ENCODE results near the gene CERS6.

DNA sequence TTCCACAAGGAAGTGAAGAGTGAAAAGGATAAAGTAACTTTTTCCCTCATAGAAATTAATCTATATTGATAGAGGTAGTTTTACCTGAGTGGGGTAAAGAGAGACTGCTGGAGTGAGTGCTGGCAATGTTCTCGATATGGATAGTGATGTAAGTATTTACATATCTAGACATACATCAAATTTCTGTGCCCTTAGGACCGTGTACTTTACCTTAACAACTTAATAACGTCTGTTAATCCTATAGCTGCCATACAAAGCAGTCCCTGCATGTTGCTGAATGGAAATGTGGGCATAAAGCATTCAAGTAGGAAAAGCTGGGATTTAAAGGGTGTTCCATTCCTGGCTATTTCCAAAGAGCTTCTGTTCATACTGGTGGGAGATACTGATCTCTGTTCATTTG, 184.0 kb downstream of the CERS6 start:
- TF ChIP-seq, protein P1, sequence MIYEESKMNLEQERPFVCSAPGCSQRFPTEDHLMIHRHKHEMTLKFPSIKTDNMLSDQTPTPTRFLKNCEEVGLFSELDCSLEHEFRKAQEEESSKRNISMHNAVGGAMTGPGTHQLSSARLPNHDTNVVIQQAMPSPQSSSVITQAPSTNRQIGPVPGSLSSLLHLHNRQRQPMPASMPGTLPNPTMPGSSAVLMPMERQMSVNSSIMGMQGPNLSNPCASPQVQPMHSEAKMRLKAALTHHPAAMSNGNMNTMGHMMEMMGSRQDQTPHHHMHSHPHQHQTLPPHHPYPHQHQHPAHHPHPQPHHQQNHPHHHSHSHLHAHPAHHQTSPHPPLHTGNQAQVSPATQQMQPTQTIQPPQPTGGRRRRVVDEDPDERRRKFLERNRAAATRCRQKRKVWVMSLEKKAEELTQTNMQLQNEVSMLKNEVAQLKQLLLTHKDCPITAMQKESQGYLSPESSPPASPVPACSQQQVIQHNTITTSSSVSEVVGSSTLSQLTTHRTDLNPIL (CRISPR knock-in tag; IDR thresholded peaks at IDR 0.05; ENCODE audit: low read depth): no peak
- TF ChIP-seq CSDC2 (CRISPR knock-in tag; IDR thresholded peaks at IDR 0.05) (no peak), PPARA (CRISPR knock-in tag; IDR thresholded peaks at IDR 0.05; ENCODE audit: borderline replicate concordance) (no peak)
- TF ChIP-seq, protein P2, sequence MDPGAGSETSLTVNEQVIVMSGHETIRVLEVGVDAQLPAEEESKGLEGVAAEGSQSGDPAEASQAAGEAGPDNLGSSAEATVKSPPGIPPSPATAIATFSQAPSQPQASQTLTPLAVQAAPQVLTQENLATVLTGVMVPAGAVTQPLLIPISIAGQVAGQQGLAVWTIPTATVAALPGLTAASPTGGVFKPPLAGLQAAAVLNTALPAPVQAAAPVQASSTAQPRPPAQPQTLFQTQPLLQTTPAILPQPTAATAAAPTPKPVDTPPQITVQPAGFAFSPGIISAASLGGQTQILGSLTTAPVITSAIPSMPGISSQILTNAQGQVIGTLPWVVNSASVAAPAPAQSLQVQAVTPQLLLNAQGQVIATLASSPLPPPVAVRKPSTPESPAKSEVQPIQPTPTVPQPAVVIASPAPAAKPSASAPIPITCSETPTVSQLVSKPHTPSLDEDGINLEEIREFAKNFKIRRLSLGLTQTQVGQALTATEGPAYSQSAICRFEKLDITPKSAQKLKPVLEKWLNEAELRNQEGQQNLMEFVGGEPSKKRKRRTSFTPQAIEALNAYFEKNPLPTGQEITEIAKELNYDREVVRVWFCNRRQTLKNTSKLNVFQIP (CRISPR knock-in tag; IDR thresholded peaks at IDR 0.05; ENCODE audit: borderline replicate concordance, low read depth): no peak
- TF ChIP-seq, protein P3, sequence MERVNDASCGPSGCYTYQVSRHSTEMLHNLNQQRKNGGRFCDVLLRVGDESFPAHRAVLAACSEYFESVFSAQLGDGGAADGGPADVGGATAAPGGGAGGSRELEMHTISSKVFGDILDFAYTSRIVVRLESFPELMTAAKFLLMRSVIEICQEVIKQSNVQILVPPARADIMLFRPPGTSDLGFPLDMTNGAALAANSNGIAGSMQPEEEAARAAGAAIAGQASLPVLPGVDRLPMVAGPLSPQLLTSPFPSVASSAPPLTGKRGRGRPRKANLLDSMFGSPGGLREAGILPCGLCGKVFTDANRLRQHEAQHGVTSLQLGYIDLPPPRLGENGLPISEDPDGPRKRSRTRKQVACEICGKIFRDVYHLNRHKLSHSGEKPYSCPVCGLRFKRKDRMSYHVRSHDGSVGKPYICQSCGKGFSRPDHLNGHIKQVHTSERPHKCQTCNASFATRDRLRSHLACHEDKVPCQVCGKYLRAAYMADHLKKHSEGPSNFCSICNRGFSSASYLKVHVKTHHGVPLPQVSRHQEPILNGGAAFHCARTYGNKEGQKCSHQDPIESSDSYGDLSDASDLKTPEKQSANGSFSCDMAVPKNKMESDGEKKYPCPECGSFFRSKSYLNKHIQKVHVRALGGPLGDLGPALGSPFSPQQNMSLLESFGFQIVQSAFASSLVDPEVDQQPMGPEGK (CRISPR knock-in tag; IDR thresholded peaks at IDR 0.05; ENCODE audit: borderline replicate concordance): no peak
- TF ChIP-seq, protein P4, sequence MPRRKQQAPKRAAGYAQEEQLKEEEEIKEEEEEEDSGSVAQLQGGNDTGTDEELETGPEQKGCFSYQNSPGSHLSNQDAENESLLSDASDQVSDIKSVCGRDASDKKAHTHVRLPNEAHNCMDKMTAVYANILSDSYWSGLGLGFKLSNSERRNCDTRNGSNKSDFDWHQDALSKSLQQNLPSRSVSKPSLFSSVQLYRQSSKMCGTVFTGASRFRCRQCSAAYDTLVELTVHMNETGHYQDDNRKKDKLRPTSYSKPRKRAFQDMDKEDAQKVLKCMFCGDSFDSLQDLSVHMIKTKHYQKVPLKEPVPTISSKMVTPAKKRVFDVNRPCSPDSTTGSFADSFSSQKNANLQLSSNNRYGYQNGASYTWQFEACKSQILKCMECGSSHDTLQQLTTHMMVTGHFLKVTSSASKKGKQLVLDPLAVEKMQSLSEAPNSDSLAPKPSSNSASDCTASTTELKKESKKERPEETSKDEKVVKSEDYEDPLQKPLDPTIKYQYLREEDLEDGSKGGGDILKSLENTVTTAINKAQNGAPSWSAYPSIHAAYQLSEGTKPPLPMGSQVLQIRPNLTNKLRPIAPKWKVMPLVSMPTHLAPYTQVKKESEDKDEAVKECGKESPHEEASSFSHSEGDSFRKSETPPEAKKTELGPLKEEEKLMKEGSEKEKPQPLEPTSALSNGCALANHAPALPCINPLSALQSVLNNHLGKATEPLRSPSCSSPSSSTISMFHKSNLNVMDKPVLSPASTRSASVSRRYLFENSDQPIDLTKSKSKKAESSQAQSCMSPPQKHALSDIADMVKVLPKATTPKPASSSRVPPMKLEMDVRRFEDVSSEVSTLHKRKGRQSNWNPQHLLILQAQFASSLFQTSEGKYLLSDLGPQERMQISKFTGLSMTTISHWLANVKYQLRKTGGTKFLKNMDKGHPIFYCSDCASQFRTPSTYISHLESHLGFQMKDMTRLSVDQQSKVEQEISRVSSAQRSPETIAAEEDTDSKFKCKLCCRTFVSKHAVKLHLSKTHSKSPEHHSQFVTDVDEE (CRISPR knock-in tag; IDR thresholded peaks at IDR 0.05): no peak
